PC-3 (cell line): Measurements from ENCODE around the gene NDUFAF8. TPM values are rescaled to one million over a fixed set of nuclear protein-coding genes. Genes with fewer than 3 reads are reported as not detected.

Experiments used
- ATAC-seq: fragments of 200-7000 bp; cut with Tn5 transposase; 2 replicates; pipeline ENCODE4 v1.9.1; 2020; ENCODE audit warnings: mild to moderate bottlenecking, moderate library complexity
- BruUV-seq: library from RNA; stranded (reverse); fragments of 400-500 nt; replicated peaks from 2 replicates; lab custom pipeline; 2021; lab: Mats Ljungman, UMichigan
- CTCF ChIA-PET: fragments of 300-600 bp; sonication (Branson Sonifier 250); formaldehyde crosslinking; loops from one replicate; lab custom pipeline; 2022; ENCODE audit warnings: antibody characterized with exemption; lab: Charles Lee
- POLR2A ChIA-PET: fragments of 300-600 bp; sonication (Branson Sonifier 250); formaldehyde crosslinking; loops from one replicate; lab custom pipeline; 2022; ENCODE audit warnings: antibody characterized with exemption; ENCODE audit not compliant: unreplicated experiment; lab: Charles Lee
- DNase-seq: peaks from one replicate; pipeline ENCODE4 v3.0.0-alpha.2; 2015
- H2AFZ ChIP-seq: fragments of 300-600 bp; sonication (generic); 2 replicates; pipeline ENCODE4 v1.6.0; 2016; ENCODE audit warnings: antibody characterized with exemption, low read length
- H3F3A ChIP-seq: fragments of 300-600 bp; sonication (generic); one replicate; pipeline ENCODE4 v1.6.0; 2017; ENCODE audit warnings: antibody characterized with exemption, low read length, control low read depth, mild to moderate bottlenecking; ENCODE audit not compliant: unreplicated experiment
- H3K27ac ChIP-seq: fragments of 300-600 bp; sonication (generic); 2 replicates; pipeline ENCODE4 v1.5.1; 2016; ENCODE audit warnings: mild to moderate bottlenecking, low read length
- H3K27me3 ChIP-seq: fragments of 300-600 bp; sonication (generic); 2 replicates; pipeline ENCODE4 v1.6.1; 2016; ENCODE audit warnings: low read length, mixed read lengths
- H3K36me3 ChIP-seq: fragments of 300-600 bp; sonication (generic); 2 replicates; pipeline ENCODE4 v1.6.1; 2016; ENCODE audit warnings: low read depth, mixed run types, low read length, mixed read lengths
- H3K4me1 ChIP-seq: fragments of 300-600 bp; sonication (generic); 2 replicates; pipeline ENCODE4 v1.5.1; 2016; ENCODE audit warnings: low read length; ENCODE audit not compliant: insufficient read depth
- H3K4me2 ChIP-seq: fragments of 300-600 bp; sonication (generic); 2 replicates; pipeline ENCODE4 v1.6.0; 2016; ENCODE audit warnings: low read length
- H3K4me3 ChIP-seq: fragments of 300-600 bp; sonication (generic); 2 replicates; pipeline ENCODE4 v1.5.1; 2016; ENCODE audit warnings: mild to moderate bottlenecking, low read length, mixed read lengths
- H3K79me2 ChIP-seq: fragments of 300-600 bp; sonication (generic); 2 replicates; pipeline ENCODE4 v1.6.1; 2017; ENCODE audit warnings: low read length, mixed read lengths
- H3K9ac ChIP-seq: fragments of 300-600 bp; sonication (generic); 2 replicates; pipeline ENCODE4 v1.6.0; 2016; ENCODE audit warnings: mild to moderate bottlenecking, low read length
- H3K9me2 ChIP-seq: fragments of 300-600 bp; sonication (generic); replicated peaks from 2 replicates; pipeline ENCODE4 v1.6.1; 2016; ENCODE audit warnings: mixed run types, low read length, mixed read lengths
- H3K9me3 ChIP-seq: fragments of 300-600 bp; sonication (generic); 2 replicates; pipeline ENCODE4 v1.6.1; 2016; ENCODE audit warnings: low read length, mixed read lengths
- H4K20me1 ChIP-seq: fragments of 300-600 bp; sonication (generic); 2 replicates; pipeline ENCODE4 v1.6.1; 2016; ENCODE audit warnings: low read length, mixed read lengths
- EZH2 ChIP-seq: fragments of 300-600 bp; sonication (generic); IDR thresholded peaks from one replicate; pipeline ENCODE4 v1.6.1; 2017; ENCODE audit warnings: antibody characterized with exemption, mild to moderate bottlenecking, low read length; ENCODE audit not compliant: unreplicated experiment
- EZH2phosphoT487 ChIP-seq: fragments of 300-600 bp; sonication (generic); IDR thresholded peaks from 2 replicates; pipeline ENCODE4 v1.6.1; 2018; ENCODE audit warnings: mild to moderate bottlenecking, antibody characterized with exemption, low read length, borderline replicate concordance
- intact Hi-C: fragments of 100-400 bp; cut with micrococcal nuclease; formaldehyde crosslinking; loops from 2 replicates; pipeline ENCODE4 v1.9.0; 2023
- total RNA-seq: library from RNA; depleted of rRNA; stranded (reverse); fragments of >200 nt; gene quantifications from 2 replicates; pipeline ENCODE4 v1.2.3, GENCODE V29; 2014
- TF ChIP-seq, protein P1 (sequence below): fragments of 300-600 bp; sonication (generic); conservative IDR thresholded peaks from 2 replicates; pipeline ENCODE4 v1.5.1; 2017; ENCODE audit warnings: antibody characterized with exemption, low read depth, mild to moderate bottlenecking, low read length

Gene NDUFAF8
- total RNA-seq, 1 experiment from 2014 or later, result 125 TPM

DNA sequence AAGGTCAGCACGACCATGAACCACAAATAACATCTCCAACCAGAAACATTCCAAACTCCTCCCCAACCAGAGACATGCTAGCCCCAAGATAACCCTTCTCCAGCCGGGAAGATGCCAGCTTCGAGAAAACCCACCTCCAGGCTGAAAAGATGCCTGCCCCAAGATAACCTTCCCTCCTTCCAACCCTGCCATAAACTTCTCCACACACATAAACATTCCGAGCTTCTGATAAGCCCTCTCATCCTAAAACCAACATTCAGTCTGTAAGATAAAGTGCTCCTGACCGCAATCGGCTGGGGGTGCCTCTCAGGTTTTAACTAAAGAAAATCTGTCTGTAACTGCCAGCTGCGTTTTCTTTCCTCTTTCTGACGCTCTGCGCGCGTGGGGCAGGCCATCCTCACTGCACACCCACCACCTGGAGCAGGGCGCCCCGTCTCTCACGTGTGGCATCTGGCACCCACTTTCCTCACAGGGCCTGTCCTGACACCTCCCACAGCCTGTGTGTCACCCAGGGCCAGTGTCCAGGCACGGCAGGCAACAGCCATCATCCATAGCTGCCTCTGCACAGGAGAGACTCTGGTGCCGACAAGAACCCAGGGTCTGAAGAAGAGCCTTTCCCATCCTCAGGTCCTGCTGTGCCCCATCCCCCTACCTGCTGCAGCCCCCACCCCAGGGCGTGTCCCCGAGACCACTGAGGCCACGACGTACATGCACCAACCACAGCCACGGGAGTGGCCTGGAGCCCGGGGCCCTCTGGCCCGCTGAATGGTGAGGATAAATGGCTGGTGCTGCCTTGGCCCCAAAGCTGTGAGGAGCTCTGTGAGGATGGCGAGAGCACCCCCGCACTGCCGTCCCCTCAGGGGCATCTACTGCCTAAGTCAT is 3.9 kb upstream of the NDUFAF8 start:
- Histone ChIP-seq H2AFZ (no peak overlapping the region), H3K4me3 (no peak overlapping the region), H3K27me3 (no peaks in the 10 kb centered on the region), H3K4me2 (no peak overlapping the region), H3K9me2 (no peaks in the 10 kb centered on the region), H3K9ac (no peak overlapping the region), H3K9me3 (no peaks in the 10 kb centered on the region), H3F3A (no peaks in the 10 kb centered on the region), H4K20me1 (no peaks in the 10 kb centered on the region), H3K36me3 (no peaks in the 10 kb centered on the region), H3K4me1 (peaks cover 11% of the 10 kb centered on the region; the same call in 1 of the 2 replicates), H3K27ac (no peak overlapping the region), H3K79me2 (peaks cover 26% of the 10 kb centered on the region)
- CTCF ChIA-PET, result no interaction called here
- POLR2A ChIA-PET, result no interaction called here
- DNase-seq (no peak), ATAC-seq (no peak)
- intact Hi-C loops, result no loop called here
- no TSS peak for BruUV-seq
- TF ChIP-seq EZH2phosphoT487, result no peak
- TF ChIP-seq, protein P1, sequence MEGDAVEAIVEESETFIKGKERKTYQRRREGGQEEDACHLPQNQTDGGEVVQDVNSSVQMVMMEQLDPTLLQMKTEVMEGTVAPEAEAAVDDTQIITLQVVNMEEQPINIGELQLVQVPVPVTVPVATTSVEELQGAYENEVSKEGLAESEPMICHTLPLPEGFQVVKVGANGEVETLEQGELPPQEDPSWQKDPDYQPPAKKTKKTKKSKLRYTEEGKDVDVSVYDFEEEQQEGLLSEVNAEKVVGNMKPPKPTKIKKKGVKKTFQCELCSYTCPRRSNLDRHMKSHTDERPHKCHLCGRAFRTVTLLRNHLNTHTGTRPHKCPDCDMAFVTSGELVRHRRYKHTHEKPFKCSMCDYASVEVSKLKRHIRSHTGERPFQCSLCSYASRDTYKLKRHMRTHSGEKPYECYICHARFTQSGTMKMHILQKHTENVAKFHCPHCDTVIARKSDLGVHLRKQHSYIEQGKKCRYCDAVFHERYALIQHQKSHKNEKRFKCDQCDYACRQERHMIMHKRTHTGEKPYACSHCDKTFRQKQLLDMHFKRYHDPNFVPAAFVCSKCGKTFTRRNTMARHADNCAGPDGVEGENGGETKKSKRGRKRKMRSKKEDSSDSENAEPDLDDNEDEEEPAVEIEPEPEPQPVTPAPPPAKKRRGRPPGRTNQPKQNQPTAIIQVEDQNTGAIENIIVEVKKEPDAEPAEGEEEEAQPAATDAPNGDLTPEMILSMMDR, result no peak
- no peak for TF ChIP-seq EZH2

DNA sequence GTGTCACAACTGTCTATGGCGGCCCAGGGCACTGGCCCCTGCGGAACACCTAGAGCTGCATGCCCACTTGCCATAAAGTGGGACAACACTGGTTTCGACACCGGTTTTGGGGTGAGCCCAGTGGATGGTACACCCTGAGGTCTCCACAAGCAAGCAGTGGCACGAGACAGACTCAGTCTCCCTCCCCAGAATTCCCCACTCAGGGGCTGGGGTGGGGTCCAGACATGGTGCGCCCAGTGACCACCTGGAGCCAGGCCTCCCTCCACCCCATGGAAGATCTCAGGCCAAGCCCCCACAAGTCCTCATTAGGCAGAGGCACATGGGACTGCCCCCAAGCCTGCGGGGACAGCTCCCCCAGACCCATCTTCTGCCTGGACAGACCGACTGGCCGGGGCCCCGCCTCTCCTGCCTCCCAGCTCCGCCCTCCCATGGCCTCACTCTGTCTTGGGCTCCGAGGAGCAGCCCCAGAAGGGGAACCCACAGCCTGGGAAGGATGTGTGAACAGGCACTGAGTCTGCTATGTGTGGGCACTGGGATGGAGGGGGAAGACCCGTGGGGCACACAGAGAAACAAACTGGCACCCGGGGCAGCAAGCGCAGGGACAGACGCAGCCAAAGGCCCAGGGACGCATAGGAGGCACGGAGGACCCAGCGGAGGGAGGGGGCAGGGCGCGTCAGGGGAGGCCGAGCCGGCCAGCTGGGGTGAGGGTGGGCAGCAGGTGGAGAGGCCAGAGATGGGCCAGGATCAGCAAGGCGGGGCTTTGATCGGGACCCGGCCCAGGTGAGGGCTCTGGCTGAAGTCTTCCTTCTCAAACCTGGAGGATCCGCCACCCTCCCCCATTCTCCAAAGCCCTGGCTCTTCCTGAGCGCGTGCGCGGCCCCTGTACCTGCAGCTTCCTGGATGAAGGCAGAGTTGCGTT is 3.0 kb upstream of the NDUFAF8 start:
- Histone ChIP-seq H3K9ac (no peak overlapping the region), H3F3A (no peaks in the 10 kb centered on the region), H3K79me2 (peaks cover 35% of the 10 kb centered on the region), H4K20me1 (no peaks in the 10 kb centered on the region), H3K4me2 (no peak overlapping the region), H3K9me2 (no peaks in the 10 kb centered on the region), H2AFZ (no peak overlapping the region), H3K36me3 (no peaks in the 10 kb centered on the region), H3K9me3 (no peaks in the 10 kb centered on the region), H3K4me1 (peaks cover 18% of the 10 kb centered on the region; the same call in 1 of the 2 replicates), H3K27me3 (no peaks in the 10 kb centered on the region), H3K27ac (no peak overlapping the region), H3K4me3 (no peak overlapping the region)
- no peak for ATAC-seq
- DNase-seq, result no peak
- no TSS peak for BruUV-seq
- intact Hi-C loops, result no loop called here
- TF ChIP-seq EZH2phosphoT487 (no peak), EZH2 (no peak)
- TF ChIP-seq, protein P1, result no peak
- CTCF ChIA-PET, result no interaction called here
- POLR2A ChIA-PET, result no interaction called here
